ENCODE results near the gene GLUD2. TPM values are rescaled to one million over a fixed set of nuclear protein-coding genes. Genes with fewer than 3 reads are reported as not detected.

Gene GLUD2
- total RNA-seq, 1 experiment from 2014 or later = 0.63 TPM

GRCh38 chrX:121014826-121015225 lies 32.6 kb upstream of the GLUD2 start:
- peak; percentile 43 for DNase-seq (ENCODE audit: unreplicated experiment)
- H3K36me3 Mint-ChIP-seq (ENCODE audit: insufficient read depth, unreplicated experiment) = no peaks in the 10 kb centered on the region
- no peaks in the 10 kb centered on the region for H3K4me1 Mint-ChIP-seq (ENCODE audit: insufficient read depth, unreplicated experiment)
- ChIA-PET POLR2A (interaction anchor here (0.7 kb wide), 1 partner anchor 9 kb away, joined by 3 read pairs; no protein-coding TSS in a partner anchor), CTCF (interaction anchor here (0.9 kb wide), 1 partner anchor 656 kb away, joined by 3 read pairs; no protein-coding TSS in a partner anchor)
- H3K4me3 Mint-ChIP-seq (ENCODE audit: unreplicated experiment) = no peak overlapping the region
- H3K9me3 Mint-ChIP-seq (ENCODE audit: unreplicated experiment) = peaks cover 8% of the 10 kb centered on the region
- intact Hi-C loops (cut with micrococcal nuclease) = no loop called here
- BruUV-seq (replicated peaks) = no TSS peak
- no peak for TF ChIP-seq CTCF (IDR thresholded peaks at IDR 0.05; ENCODE audit: unreplicated experiment)
- no peak overlapping the region for H3K27ac Mint-ChIP-seq (ENCODE audit: low read depth, unreplicated experiment)
- H3K27me3 Mint-ChIP-seq (ENCODE audit: insufficient read depth, unreplicated experiment) = no peaks in the 10 kb centered on the region

GRCh38 chrX:121028419-121028818 lies 19.0 kb upstream of the GLUD2 start:
- intact Hi-C loops (cut with micrococcal nuclease) = no loop called here
- no peak for TF ChIP-seq CTCF (IDR thresholded peaks at IDR 0.05; ENCODE audit: unreplicated experiment)
- Mint-ChIP-seq H3K36me3 (ENCODE audit: insufficient read depth, unreplicated experiment) (no peaks in the 10 kb centered on the region), H3K4me1 (ENCODE audit: insufficient read depth, unreplicated experiment) (no peaks in the 10 kb centered on the region), H3K27me3 (ENCODE audit: insufficient read depth, unreplicated experiment) (no peaks in the 10 kb centered on the region), H3K4me3 (ENCODE audit: unreplicated experiment) (no peak overlapping the region), H3K9me3 (ENCODE audit: unreplicated experiment) (peaks cover 20% of the 10 kb centered on the region), H3K27ac (ENCODE audit: low read depth, unreplicated experiment) (no peak overlapping the region)
- peak; percentile 13 for DNase-seq (ENCODE audit: unreplicated experiment)
- ChIA-PET CTCF (interaction anchor here (0.6 kb wide), 1 partner anchor 191 kb away, joined by 5 read pairs; no protein-coding TSS in a partner anchor), POLR2A (interaction anchor here (0.5 to 1.4 kb wide), 3 partner anchors 8 to 15 kb away, joined by 3 to 5 read pairs (median 3); no protein-coding TSS in a partner anchor)
- BruUV-seq (replicated peaks) = no TSS peak

- intact Hi-C loops (cut with micrococcal nuclease) = no loop called here
- no peak for DNase-seq (ENCODE audit: unreplicated experiment)
- no peak overlapping the region for H3K27ac Mint-ChIP-seq (ENCODE audit: low read depth, unreplicated experiment)
- H3K4me1 Mint-ChIP-seq (ENCODE audit: insufficient read depth, unreplicated experiment) = no peaks in the 10 kb centered on the region
- BruUV-seq (replicated peaks) = no TSS peak
- H3K9me3 Mint-ChIP-seq (ENCODE audit: unreplicated experiment) = peaks cover 18% of the 10 kb centered on the region
- no peaks in the 10 kb centered on the region for H3K36me3 Mint-ChIP-seq (ENCODE audit: insufficient read depth, unreplicated experiment)
- ChIA-PET CTCF (no interaction called here), POLR2A (no interaction called here)
- TF ChIP-seq CTCF (IDR thresholded peaks at IDR 0.05; ENCODE audit: unreplicated experiment) = no peak
- no peak overlapping the region for H3K4me3 Mint-ChIP-seq (ENCODE audit: unreplicated experiment)
- no peaks in the 10 kb centered on the region for H3K27me3 Mint-ChIP-seq (ENCODE audit: insufficient read depth, unreplicated experiment)
These were observed 17.3 kb upstream of the GLUD2 start for GRCh38 chrX:121030083-121030482.

GRCh38 chrX:121032531-121032930 lies 14.9 kb upstream of the GLUD2 start:
- no peak for DNase-seq (ENCODE audit: unreplicated experiment)
- intact Hi-C loops (cut with micrococcal nuclease) = no loop called here
- no peaks in the 10 kb centered on the region for H3K36me3 Mint-ChIP-seq (ENCODE audit: insufficient read depth, unreplicated experiment)
- peaks cover 13% of the 10 kb centered on the region for H3K9me3 Mint-ChIP-seq (ENCODE audit: unreplicated experiment)
- CTCF ChIA-PET = interaction anchor here (0.6 kb wide), 1 partner anchor 182 kb away, joined by 4 read pairs; no protein-coding TSS in a partner anchor
- POLR2A ChIA-PET = interaction anchor here (0.6 kb wide), 1 partner anchor 9 kb away, joined by 3 read pairs; no protein-coding TSS in a partner anchor
- no peak for TF ChIP-seq CTCF (IDR thresholded peaks at IDR 0.05; ENCODE audit: unreplicated experiment)
- no peaks in the 10 kb centered on the region for H3K4me1 Mint-ChIP-seq (ENCODE audit: insufficient read depth, unreplicated experiment)
- no peaks in the 10 kb centered on the region for H3K27me3 Mint-ChIP-seq (ENCODE audit: insufficient read depth, unreplicated experiment)
- no peak overlapping the region for H3K4me3 Mint-ChIP-seq (ENCODE audit: unreplicated experiment)
- no peak overlapping the region for H3K27ac Mint-ChIP-seq (ENCODE audit: low read depth, unreplicated experiment)
- no TSS peak for BruUV-seq (replicated peaks)

Measured in MCF 10A (cell line).